Endodermal cell (in vitro differentiated cells): ENCODE results near the gene SMPD3. TPM values are rescaled to one million over a fixed set of nuclear protein-coding genes. Genes with fewer than 3 reads are reported as not detected.

ENCODE experiments used
- DNase-seq: peaks from one replicate; pipeline ENCODE4 v3.0.0-alpha.2; 2017
- H3K27ac ChIP-seq: 2 replicates; pipeline ENCODE4 v1.5.1; 2013; ENCODE audit warnings: mild to moderate bottlenecking, low read depth, low read length, moderate library complexity
- H3K27me3 ChIP-seq: 2 replicates; pipeline ENCODE4 v1.6.1; 2013; ENCODE audit warnings: mild to moderate bottlenecking, low read length, moderate library complexity; ENCODE audit not compliant: insufficient read depth, control insufficient read depth, poor library complexity, severe bottlenecking
- H3K36me3 ChIP-seq: 2 replicates; pipeline ENCODE4 v1.7.0; 2013; ENCODE audit warnings: mild to moderate bottlenecking, low read length, moderate library complexity; ENCODE audit not compliant: control insufficient read depth, insufficient read depth
- H3K4me1 ChIP-seq: one replicate; pipeline ENCODE4 v1.7.0; 2013; ENCODE audit warnings: low read length; ENCODE audit not compliant: control insufficient read depth, insufficient read depth
- H3K4me3 ChIP-seq: 2 replicates; pipeline ENCODE4 v1.5.1; 2013; ENCODE audit warnings: mild to moderate bottlenecking, low read length, moderate library complexity
- H3K9ac ChIP-seq: 2 replicates; pipeline ENCODE4 v1.6.1; 2013; ENCODE audit warnings: mild to moderate bottlenecking, low read length, moderate library complexity; ENCODE audit not compliant: poor library complexity, severe bottlenecking; ENCODE audit errors: extremely low read depth
- H3K9me3 ChIP-seq: 2 replicates; pipeline ENCODE4 v1.6.1; 2013; ENCODE audit warnings: mild to moderate bottlenecking, low read length, moderate library complexity; ENCODE audit not compliant: control insufficient read depth
- H3K27ac Mint-ChIP-seq: 2 replicates; pipeline ENCODE4 v1.8.0; 2020; ENCODE audit warnings: mixed read lengths
- H3K27me3 Mint-ChIP-seq: 2 replicates; pipeline ENCODE4 v1.8.0; 2021; ENCODE audit warnings: mild to moderate bottlenecking, mixed read lengths; ENCODE audit not compliant: insufficient read depth
- H3K36me3 Mint-ChIP-seq: 2 replicates; pipeline ENCODE4 v1.8.0; 2020; ENCODE audit warnings: low read depth, mixed read lengths
- H3K4me1 Mint-ChIP-seq: 2 replicates; pipeline ENCODE4 v1.8.0; 2020; ENCODE audit warnings: mixed read lengths
- H3K4me3 Mint-ChIP-seq: 2 replicates; pipeline ENCODE4 v1.8.0; 2020; ENCODE audit warnings: mild to moderate bottlenecking, moderate library complexity, mixed read lengths
- H3K9me3 Mint-ChIP-seq: 2 replicates; pipeline ENCODE4 v1.8.0; 2020; ENCODE audit warnings: mild to moderate bottlenecking, mixed read lengths
- CTCF ChIP-seq: fragments of 200-600 bp; sonication (generic); conservative IDR thresholded peaks from 2 replicates; pipeline ENCODE4 v1.5.0; 2021; ENCODE audit warnings: antibody characterized with exemption, mild to moderate bottlenecking
- WGBS, 2 experiments: methylation state at CpG; one replicate each; pipeline versions ENCODE4 v1.1.5 to v1.1.7; 2013; ENCODE audit warnings: missing lambda C conversion rate in 2 of 2, mixed read lengths in 1 of 2; ENCODE audit not compliant: insufficient coverage in 1 of 2, insufficient read length in 1 of 2; 5-methylcytosine and 5-hydroxymethylcytosine counted together
- total RNA-seq, 2 donors: library from RNA; stranded (reverse); fragmentation: NEBNext Ultra II Directional in 1 of 2; extraction: Animal tissue kit (Norgen Biotek cat#: 25700) in 1 of 2; gene quantifications; 2 replicates in 1 of 2; 3 replicates in 1 of 2; pipeline ENCODE4 v1.2.1, GENCODE V29; 2021

Gene SMPD3
- total RNA-seq, 2 donors from 2014 or later: 0.07 TPM; not detected in 1

- H3K9ac ChIP-seq: no peak overlapping the region
- Mint-ChIP-seq H3K36me3 (no peaks in the 10 kb centered on the region), H3K9me3 (peaks cover 4% of the 10 kb centered on the region), H3K27me3 (no peaks in the 10 kb centered on the region), H3K27ac (peak overlapping the region; percentile 56), H3K4me3 (no peak overlapping the region), H3K4me1 (peaks cover 26% of the 10 kb centered on the region)
- 50 to 64% methylated on average over 4 of the region's 4 CpGs for WGBS, 2 experiments
- H3K9me3 ChIP-seq: no peaks in the 10 kb centered on the region
- peak overlapping the region; percentile 56 for H3K27ac ChIP-seq
- H3K27me3 ChIP-seq: no peaks in the 10 kb centered on the region
- DNase-seq: no peak
- no peak overlapping the region for H3K4me3 ChIP-seq
- TF ChIP-seq CTCF: no peak
- H3K4me1 ChIP-seq: peaks cover 13% of the 10 kb centered on the region
- no peaks in the 10 kb centered on the region for H3K36me3 ChIP-seq
These were observed 38.3 kb upstream of the SMPD3 start for GRCh38 chr16:68486502-68487202.

- no peaks in the 10 kb centered on the region for H3K36me3 Mint-ChIP-seq
- peaks cover 14% of the 10 kb centered on the region for H3K9me3 Mint-ChIP-seq
- no peak overlapping the region for H3K9ac ChIP-seq
- DNase-seq: no peak
- H3K4me1 Mint-ChIP-seq: peaks cover 4% of the 10 kb centered on the region
- H3K27ac ChIP-seq: no peak overlapping the region
- H3K27me3 Mint-ChIP-seq: no peaks in the 10 kb centered on the region
- no peak overlapping the region for H3K4me3 Mint-ChIP-seq
- H3K4me1 ChIP-seq: peaks cover under 1% of the 10 kb centered on the region
- H3K9me3 ChIP-seq: no peaks in the 10 kb centered on the region
- TF ChIP-seq CTCF: no peak
- no peaks in the 10 kb centered on the region for H3K36me3 ChIP-seq
- no peak overlapping the region for H3K4me3 ChIP-seq
- WGBS, 2 experiments: 86% methylated on average over 5 of the region's 5 CpGs; no CpG with 5 or more reads in 1 of the 2 experiments
- H3K27me3 ChIP-seq: no peaks in the 10 kb centered on the region
- H3K27ac Mint-ChIP-seq: no peak overlapping the region
These were observed 33.3 kb upstream of the SMPD3 start for GRCh38 chr16:68481636-68482035.

- H3K36me3 ChIP-seq: no peaks in the 10 kb centered on the region
- TF ChIP-seq CTCF: no peak
- Mint-ChIP-seq H3K27me3 (no peaks in the 10 kb centered on the region), H3K36me3 (no peaks in the 10 kb centered on the region), H3K9me3 (peaks cover 14% of the 10 kb centered on the region), H3K4me1 (no peaks in the 10 kb centered on the region), H3K27ac (no peak overlapping the region), H3K4me3 (no peak overlapping the region)
- no peak overlapping the region for H3K9ac ChIP-seq
- WGBS, 2 experiments: 92 to 93% methylated on average over 6 of the region's 6 CpGs
- no peaks in the 10 kb centered on the region for H3K4me1 ChIP-seq
- H3K9me3 ChIP-seq: no peaks in the 10 kb centered on the region
- no peaks in the 10 kb centered on the region for H3K27me3 ChIP-seq
- no peak for DNase-seq
- H3K4me3 ChIP-seq: no peak overlapping the region
- H3K27ac ChIP-seq: no peak overlapping the region
These were observed 32.0 kb upstream of the SMPD3 start for GRCh38 chr16:68480084-68480995.
